Osteoblast (primary cell): ENCODE data around the gene OTUD3. TPM values are rescaled to one million over a fixed set of nuclear protein-coding genes. Genes with fewer than 3 reads are reported as not detected.
"Not testable (repeated sequence)": the region's sequence is repeated elsewhere in the genome, so short reads cannot be mapped to it uniquely, and the experiment has no call there.

Experiments used
- DNase-seq: peaks from one replicate; pipeline ENCODE4 v3.0.0; 2011; ENCODE audit warnings: low spot score, mixed read lengths; ENCODE audit not compliant: insufficient read length; ENCODE audit errors: missing footprints
- H2AFZ ChIP-seq: 2 replicates; pipeline ENCODE4 v1.6.0; 2011; ENCODE audit warnings: mild to moderate bottlenecking, low read length
- H3K27ac ChIP-seq: 2 replicates; pipeline ENCODE4 v1.5.1; 2011; ENCODE audit warnings: mild to moderate bottlenecking, low read depth, low read length, moderate library complexity
- H3K27me3 ChIP-seq: 2 replicates; pipeline ENCODE4 v1.6.0; 2012; ENCODE audit warnings: mild to moderate bottlenecking, control low read depth, inconsistent platforms, low read length, moderate library complexity; ENCODE audit not compliant: insufficient read depth
- H3K36me3 ChIP-seq: 2 replicates; pipeline ENCODE4 v1.5.1; 2011; ENCODE audit warnings: mild to moderate bottlenecking, low read length, control low read depth, moderate library complexity; ENCODE audit not compliant: insufficient read depth
- H3K4me1 ChIP-seq: 2 replicates; pipeline ENCODE4 v1.5.1; 2011; ENCODE audit warnings: mild to moderate bottlenecking, low read length, control low read depth, moderate library complexity; ENCODE audit not compliant: insufficient read depth
- H3K4me2 ChIP-seq: 2 replicates; pipeline ENCODE4 v1.6.0; 2011; ENCODE audit warnings: mild to moderate bottlenecking, low read length; ENCODE audit not compliant: insufficient read depth
- H3K4me3 ChIP-seq: fragments of 200-600 bp; sonication (generic); 3 replicates; pipeline ENCODE4 v1.5.1; 2012; ENCODE audit warnings: mild to moderate bottlenecking, low read length, inconsistent platforms; ENCODE audit not compliant: insufficient read depth
- H3K79me2 ChIP-seq: 2 replicates; pipeline ENCODE4 v1.6.0; 2012; ENCODE audit warnings: mild to moderate bottlenecking, low read length, control low read depth, inconsistent platforms; ENCODE audit not compliant: insufficient read depth
- H3K9me3 ChIP-seq: 2 replicates; pipeline ENCODE4 v1.5.1; 2011; ENCODE audit warnings: low read depth, low read length, control low read depth
- H4K20me1 ChIP-seq: 2 replicates; pipeline ENCODE4 v1.6.0; 2012; ENCODE audit warnings: mild to moderate bottlenecking, low read length, control low read depth; ENCODE audit not compliant: insufficient read depth
- total RNA-seq: library from RNA; depleted of rRNA; stranded (reverse); fragments of >200 nt; gene quantifications from 2 replicates; pipeline ENCODE4 v1.2.3, GENCODE V29; 2012
- TF ChIP-seq, protein P1 (sequence below): IDR thresholded peaks from 2 replicates; pipeline ENCODE4 v1.5.1; 2011; ENCODE audit warnings: mild to moderate bottlenecking, low read depth, low read length, moderate library complexity; ENCODE audit errors: extremely low read depth

OTUD3 gene
- total RNA-seq, 1 donor = 4.0 TPM

DNA sequence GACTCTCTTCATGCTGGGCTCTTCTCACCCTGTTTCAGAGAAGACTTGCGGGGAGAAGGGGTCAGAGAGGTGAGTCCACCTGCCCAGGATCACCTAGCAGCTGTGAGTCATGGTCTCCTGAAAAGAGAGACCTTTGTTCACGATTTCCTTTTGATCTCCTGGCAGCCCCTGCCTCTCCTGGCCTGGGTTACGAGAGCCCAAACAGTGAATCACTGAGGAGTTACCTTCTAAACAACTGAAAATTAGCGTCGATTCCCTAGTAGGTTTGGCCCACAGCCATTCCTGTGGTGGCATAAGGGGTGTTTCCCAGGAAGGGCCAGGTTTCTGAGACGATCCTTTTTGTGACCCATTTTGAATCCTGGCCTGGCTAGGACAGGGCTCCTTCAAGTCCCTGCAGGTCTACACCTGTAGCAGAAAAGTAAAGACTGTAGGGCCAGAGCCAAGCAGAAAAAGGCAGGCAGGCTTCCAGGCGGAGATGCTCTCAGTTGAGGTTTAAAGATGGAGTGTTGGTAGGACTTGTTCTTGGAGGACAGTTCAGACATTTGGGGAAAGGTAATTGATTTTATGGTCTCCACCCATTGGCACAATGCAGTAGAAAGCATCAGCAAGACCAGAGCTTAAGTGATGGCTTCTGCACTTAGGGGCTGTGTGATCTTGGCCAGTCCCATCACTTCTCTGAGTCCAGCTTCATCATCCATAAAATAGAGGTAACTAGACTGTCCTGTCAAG, 43.3 kb downstream of the OTUD3 start:
- no peak overlapping the region for H3K4me3 ChIP-seq
- no peak overlapping the region for H2AFZ ChIP-seq
- TF ChIP-seq, protein P1, sequence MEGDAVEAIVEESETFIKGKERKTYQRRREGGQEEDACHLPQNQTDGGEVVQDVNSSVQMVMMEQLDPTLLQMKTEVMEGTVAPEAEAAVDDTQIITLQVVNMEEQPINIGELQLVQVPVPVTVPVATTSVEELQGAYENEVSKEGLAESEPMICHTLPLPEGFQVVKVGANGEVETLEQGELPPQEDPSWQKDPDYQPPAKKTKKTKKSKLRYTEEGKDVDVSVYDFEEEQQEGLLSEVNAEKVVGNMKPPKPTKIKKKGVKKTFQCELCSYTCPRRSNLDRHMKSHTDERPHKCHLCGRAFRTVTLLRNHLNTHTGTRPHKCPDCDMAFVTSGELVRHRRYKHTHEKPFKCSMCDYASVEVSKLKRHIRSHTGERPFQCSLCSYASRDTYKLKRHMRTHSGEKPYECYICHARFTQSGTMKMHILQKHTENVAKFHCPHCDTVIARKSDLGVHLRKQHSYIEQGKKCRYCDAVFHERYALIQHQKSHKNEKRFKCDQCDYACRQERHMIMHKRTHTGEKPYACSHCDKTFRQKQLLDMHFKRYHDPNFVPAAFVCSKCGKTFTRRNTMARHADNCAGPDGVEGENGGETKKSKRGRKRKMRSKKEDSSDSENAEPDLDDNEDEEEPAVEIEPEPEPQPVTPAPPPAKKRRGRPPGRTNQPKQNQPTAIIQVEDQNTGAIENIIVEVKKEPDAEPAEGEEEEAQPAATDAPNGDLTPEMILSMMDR = no peak
- H3K9me3 ChIP-seq = no peaks in the 10 kb centered on the region
- no peaks in the 10 kb centered on the region for H3K36me3 ChIP-seq
- no peaks in the 10 kb centered on the region for H3K4me1 ChIP-seq
- no peak overlapping the region for H3K4me2 ChIP-seq
- DNase-seq = peak; percentile 78
- H3K27ac ChIP-seq = no peak overlapping the region
- H3K79me2 ChIP-seq = no peaks in the 10 kb centered on the region
- H4K20me1 ChIP-seq = no peaks in the 10 kb centered on the region
- H3K27me3 ChIP-seq = peaks cover 18% of the 10 kb centered on the region

DNA sequence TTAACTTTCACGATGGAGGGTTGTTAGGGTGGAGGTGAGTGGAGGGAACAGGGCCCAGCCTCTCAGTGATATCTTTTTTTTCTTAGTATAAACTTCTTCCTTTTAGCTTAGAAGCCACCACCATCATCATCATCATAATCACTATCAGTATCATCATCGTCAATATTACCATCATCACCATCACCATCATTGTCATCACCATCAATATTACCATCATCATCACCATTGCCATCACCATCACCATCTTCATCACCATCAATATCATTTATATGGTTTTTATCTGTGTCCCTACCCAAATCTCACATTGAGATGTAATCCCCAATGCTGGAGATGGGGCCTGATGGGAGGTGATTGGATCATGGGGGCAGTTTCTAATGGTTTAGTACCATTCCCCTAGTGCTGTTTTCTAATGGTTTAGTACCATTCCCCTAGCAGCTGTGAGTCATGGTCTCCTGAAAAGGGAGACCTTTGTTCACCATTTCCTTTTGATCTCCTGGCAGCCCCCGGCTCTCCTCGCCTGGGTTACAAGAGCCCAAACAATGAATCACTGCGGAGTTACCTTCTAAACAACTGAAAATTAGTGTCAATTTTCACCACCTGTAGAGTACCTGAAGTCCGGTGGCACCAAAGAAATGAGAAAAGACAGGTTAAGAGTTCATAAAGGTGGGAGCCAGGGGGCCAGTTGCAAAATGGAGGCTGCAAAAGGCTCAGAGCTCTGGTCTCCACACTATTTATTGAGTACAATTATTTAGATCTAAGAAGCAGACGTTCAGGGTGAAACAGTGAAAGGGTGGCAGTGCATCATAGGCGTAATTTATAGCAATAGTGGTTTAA, 44.3 kb downstream of the OTUD3 start:
- H3K4me2 ChIP-seq = no peak overlapping the region
- no peaks in the 10 kb centered on the region for H3K36me3 ChIP-seq
- TF ChIP-seq, protein P1 = no peak

DNA sequence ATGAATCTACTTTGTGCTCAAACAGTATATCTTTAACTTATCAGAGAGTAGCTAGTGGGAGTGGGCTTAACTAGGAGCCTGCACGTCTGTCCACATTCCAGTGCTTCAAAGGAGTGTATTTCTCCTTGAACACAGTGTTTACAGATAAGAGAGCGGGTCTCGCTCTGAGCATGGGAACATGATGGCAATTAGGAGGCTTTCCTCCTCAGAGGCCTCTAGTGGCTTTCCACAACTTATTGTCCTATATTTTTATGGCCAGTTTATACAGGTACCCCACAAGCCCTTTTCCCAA, 44.9 kb downstream of the OTUD3 start:
- H4K20me1 ChIP-seq, DNase-seq, H3K4me2 ChIP-seq, H3K36me3 ChIP-seq, H3K27ac ChIP-seq, H3K4me3 ChIP-seq, H3K4me1 ChIP-seq, H3K79me2 ChIP-seq, H2AFZ ChIP-seq, H3K9me3 ChIP-seq: not testable (repeated sequence)
- peaks cover 18% of the 10 kb centered on the region for H3K27me3 ChIP-seq

More for the DNA sequence above, 44.3 kb downstream of the OTUD3 start:
- Histone ChIP-seq H3K27ac (no peak overlapping the region), H4K20me1 (no peaks in the 10 kb centered on the region), H2AFZ (no peak overlapping the region), H3K9me3 (peaks cover 3% of the 10 kb centered on the region), H3K79me2 (no peaks in the 10 kb centered on the region), H3K4me1 (no peaks in the 10 kb centered on the region), H3K4me3 (no peak overlapping the region), H3K27me3 (peaks cover 18% of the 10 kb centered on the region)
- DNase-seq = no peak

DNA sequence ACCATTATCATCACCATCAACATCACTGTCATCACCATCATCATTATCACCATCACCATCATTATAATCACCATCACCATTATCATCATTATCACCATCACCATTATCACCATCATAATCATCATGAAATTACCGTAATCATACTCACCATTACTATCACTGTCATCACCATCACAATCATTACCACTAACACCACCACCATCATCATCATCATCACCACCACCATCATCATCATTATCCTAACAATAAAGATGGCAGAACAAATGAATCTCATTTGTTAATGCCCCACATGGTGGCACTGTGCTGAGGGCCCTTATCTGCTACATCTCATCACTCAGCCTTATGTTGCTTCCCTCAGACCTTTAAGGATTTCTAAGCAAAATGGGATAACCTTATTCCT, 50.7 kb downstream of the OTUD3 start:
- no peaks in the 10 kb centered on the region for H4K20me1 ChIP-seq
- no peaks in the 10 kb centered on the region for H3K4me1 ChIP-seq
- no peak overlapping the region for H3K27ac ChIP-seq
- TF ChIP-seq, protein P1 = no peak
- no peak overlapping the region for H2AFZ ChIP-seq
- H3K36me3 ChIP-seq = no peaks in the 10 kb centered on the region
- H3K4me3 ChIP-seq = no peak overlapping the region
- no peaks in the 10 kb centered on the region for H3K79me2 ChIP-seq
- DNase-seq = no peak
- peaks cover 8% of the 10 kb centered on the region for H3K9me3 ChIP-seq
- peaks cover 8% of the 10 kb centered on the region for H3K27me3 ChIP-seq
- H3K4me2 ChIP-seq = no peak overlapping the region
